ENCODE data around the gene CANT1.

DNA sequence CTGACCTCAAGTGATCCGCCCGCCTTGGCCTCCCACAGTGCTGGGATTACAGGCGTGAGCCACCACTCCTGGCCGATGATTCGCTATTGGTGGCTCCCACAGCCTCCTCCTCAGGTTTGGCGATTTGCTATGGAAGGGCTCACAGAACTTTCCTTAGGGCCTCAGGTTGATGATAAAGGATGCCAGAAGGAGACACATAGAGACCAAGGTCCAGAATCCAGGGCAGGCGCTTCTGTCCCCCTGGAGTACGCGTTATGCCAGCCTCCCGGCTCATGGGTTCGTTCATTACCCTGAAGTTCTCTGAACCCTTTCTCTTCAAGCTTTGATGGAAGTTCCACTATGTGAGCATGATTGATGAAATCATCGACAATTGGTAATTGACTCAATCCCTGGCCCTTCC lies 49.8 kb downstream of the CANT1 start:
- TF ChIP-seq, protein P1, sequence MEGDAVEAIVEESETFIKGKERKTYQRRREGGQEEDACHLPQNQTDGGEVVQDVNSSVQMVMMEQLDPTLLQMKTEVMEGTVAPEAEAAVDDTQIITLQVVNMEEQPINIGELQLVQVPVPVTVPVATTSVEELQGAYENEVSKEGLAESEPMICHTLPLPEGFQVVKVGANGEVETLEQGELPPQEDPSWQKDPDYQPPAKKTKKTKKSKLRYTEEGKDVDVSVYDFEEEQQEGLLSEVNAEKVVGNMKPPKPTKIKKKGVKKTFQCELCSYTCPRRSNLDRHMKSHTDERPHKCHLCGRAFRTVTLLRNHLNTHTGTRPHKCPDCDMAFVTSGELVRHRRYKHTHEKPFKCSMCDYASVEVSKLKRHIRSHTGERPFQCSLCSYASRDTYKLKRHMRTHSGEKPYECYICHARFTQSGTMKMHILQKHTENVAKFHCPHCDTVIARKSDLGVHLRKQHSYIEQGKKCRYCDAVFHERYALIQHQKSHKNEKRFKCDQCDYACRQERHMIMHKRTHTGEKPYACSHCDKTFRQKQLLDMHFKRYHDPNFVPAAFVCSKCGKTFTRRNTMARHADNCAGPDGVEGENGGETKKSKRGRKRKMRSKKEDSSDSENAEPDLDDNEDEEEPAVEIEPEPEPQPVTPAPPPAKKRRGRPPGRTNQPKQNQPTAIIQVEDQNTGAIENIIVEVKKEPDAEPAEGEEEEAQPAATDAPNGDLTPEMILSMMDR (IDR thresholded peaks at IDR 0.05): no peak
- TF ChIP-seq POLR2A (IDR thresholded peaks at IDR 0.05) (no peak), EP300 (IDR thresholded peaks at IDR 0.05) (no peak)

Measured in ovary (tissue), 3 donors.